GM12891 (cell line): ENCODE results near the gene RACGAP1.

Experiments used
- DNase-seq: peaks from one replicate; pipeline ENCODE4 v3.0.0; 2011; ENCODE audit warnings: low spot score; ENCODE audit not compliant: insufficient read length
- FAIRE-seq: peaks from 2 replicates; lab custom pipeline; 2011; peaks lifted over from hg19 to GRCh38; lab: Jason Lieb, UNC
- PAX5 ChIP-seq: IDR thresholded peaks from 2 replicates; pipeline ENCODE4 v1.6.1; 2011; ENCODE audit warnings: low read length, moderate library complexity, mild to moderate bottlenecking; ENCODE audit not compliant: insufficient read depth, severe bottlenecking
- POLR2A ChIP-seq: IDR thresholded peaks from 2 replicates; pipeline ENCODE4 v1.6.1; 2011; ENCODE audit warnings: low read depth, low read length, control low read depth
- POLR2AphosphoS5 ChIP-seq: IDR thresholded peaks from 2 replicates; pipeline ENCODE4 v1.6.1; 2011; ENCODE audit warnings: low read depth, low read length, control low read depth
- POU2F2 ChIP-seq: IDR thresholded peaks from 2 replicates; pipeline ENCODE4 v1.6.1; 2011; ENCODE audit warnings: low read depth, mild to moderate bottlenecking, control low read depth, low read length, moderate library complexity
- SPI1 ChIP-seq: IDR thresholded peaks from 2 replicates; pipeline ENCODE4 v1.6.1; 2011; ENCODE audit warnings: low read depth, low read length, control low read depth
- TAF1 ChIP-seq: IDR thresholded peaks from 2 replicates; pipeline ENCODE4 v1.6.1; 2011; ENCODE audit warnings: low read depth, low read length, control low read depth

Gene RACGAP1

DNA sequence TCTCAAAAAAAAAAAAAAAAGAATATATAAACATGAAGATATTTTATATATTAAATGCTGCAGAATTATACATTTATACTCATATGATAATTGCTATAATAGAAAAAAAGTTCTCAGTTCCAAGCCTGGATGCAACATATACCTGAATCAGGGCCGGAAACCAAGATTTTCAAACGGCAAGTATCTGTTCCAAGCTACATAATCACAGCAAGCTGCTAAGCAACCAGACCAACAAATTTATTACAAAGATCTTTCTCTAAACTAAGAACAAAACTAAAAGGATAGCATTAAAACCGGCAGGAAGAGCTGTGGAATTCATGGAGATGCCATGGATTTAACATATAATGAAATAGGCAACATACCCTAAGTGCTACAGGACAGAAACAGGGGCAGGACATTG lies 7.1 kb downstream of the RACGAP1 start:
- no peak for FAIRE-seq
- TF ChIP-seq TAF1 (no peak), PAX5 (no peak), POU2F2 (no peak), SPI1 (no peak), POLR2A (no peak), POLR2AphosphoS5 (no peak)
- no peak for DNase-seq

DNA sequence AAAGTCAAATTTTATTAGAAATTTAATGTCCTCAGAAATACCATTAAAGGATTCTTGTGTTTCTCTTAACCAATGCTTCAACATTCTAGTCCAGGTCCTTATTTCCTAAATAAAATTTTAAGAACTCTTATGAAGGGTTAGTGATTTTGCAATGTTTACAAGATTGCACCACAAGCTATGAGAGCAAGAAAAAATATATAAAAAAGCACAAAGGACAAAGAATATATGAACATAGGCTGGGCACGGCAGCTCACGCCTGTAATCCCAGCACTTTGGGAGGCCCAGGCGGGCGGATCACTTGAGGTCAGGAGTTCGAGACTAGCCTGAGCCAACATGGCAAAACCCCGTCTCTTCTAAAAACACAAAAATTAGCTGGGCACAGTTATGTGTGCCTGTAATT lies 7.7 kb downstream of the RACGAP1 start:
- no peak for TF ChIP-seq POLR2A
- TF ChIP-seq POLR2AphosphoS5, result no peak
- TF ChIP-seq POU2F2, result no peak
- no peak for TF ChIP-seq PAX5
- TF ChIP-seq SPI1, result no peak
- TF ChIP-seq TAF1, result no peak
- DNase-seq (no peak), FAIRE-seq (no peak)

DNA sequence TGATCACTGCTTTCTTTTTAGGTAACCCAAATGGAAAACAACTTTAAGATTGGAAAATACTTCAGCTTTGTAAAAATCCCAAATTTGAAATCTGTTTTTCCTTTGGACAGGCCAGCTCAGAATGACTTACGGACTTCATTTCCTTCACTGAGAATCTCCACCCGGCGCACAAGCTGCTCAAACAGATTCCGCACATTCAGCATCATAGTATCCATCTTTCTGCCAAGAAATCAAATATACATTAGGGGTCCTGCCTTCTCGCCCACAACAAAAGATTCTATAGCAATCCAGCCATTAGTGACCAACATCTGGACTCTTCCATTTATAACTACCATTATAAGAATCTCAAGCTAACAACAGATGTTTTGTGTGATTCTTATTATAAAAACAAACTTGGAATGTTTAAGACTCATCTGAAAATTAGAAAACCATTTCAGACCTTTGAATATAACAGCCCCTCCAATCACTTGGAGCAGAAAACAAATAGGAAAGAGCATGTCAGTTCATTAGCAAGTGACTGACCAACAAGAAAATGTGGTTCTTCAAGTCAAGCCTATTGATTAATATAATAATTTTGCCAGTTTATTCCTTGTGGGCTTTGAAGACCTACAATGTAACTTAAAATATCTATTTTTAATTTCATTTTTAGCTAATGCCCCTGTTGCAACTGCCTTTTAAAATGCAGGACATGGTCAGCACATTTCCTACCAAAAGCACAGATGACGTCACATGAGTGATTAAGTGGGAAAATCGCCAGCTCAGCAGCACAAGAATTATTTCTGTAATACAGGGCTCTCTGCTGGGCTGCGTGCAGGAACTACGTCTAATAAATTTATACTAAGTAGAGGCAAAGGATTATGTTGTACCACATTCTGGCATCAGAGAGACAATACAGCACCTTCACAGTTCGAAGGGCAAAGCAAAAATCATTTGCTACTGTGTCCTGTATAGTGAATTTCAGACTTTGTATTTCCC lies 8.5 kb downstream of the RACGAP1 start:
- DNase-seq (no peak), FAIRE-seq (no peak)
- TF ChIP-seq POU2F2 (no peak), PAX5 (no peak), SPI1 (no peak), POLR2A (no peak), POLR2AphosphoS5 (no peak), TAF1 (no peak)

DNA sequence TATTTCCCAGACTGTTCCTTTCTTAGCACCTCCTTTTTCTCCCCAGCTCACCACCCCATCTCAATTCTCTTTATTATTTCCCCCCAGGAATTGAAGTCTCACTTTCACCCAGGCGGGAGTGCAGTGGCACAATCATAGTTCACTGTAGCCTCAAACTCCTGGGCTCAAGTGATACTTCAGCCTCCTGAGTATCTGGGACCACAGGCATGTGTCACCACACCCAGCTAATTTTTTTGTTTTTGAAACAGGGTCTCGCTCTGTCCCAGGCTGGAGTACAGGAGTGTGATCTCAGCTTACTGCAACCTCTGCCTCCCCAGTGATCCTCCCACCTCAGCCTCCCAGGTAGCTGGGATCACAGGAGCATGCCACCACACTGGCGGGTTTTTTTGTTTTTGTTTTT lies 11.0 kb downstream of the RACGAP1 start:
- no peak for TF ChIP-seq POLR2AphosphoS5
- TF ChIP-seq POLR2A, result no peak
- TF ChIP-seq PAX5, result no peak
- TF ChIP-seq TAF1, result no peak
- TF ChIP-seq SPI1, result no peak
- no peak for TF ChIP-seq POU2F2
- no peak for DNase-seq
- no peak for FAIRE-seq

DNA sequence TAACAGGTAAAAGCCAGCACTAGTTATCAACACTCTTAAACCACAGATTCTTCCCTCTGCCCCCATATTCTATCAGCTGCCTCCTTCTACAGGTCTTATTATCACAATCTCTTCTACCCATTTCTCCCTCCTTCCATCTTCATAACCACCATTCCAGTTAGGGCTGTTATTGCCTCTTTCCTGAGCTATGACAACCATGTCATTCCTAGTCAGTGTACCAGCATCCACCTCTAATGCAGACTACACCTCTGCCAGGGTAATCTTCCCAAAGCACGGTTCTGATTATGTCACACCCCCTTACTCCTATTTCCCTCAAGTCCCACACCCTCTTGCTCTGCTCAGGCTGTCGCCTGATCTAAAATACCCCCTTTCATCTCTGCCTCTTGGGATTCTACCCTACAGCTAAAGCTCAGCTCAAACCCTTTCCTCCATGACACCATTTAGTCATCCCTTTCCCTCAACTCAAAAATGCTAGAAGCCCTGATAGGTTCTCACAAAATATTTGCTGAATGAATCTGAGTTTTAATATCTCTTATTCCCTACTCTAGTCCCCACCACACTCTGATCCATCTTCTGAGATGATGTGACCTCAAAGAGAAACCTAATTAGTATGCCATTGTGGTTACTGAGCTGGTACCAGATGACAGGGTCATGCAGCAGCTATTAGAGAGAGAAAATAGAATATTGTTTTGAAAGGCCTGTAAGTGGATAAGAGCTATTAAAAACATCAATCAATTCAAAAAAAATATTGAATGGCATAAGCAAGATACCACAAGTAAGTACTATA lies 11.7 kb downstream of the RACGAP1 start:
- DNase-seq (no peak), FAIRE-seq (peak; percentile 40)
- TF ChIP-seq POLR2A (no peak), TAF1 (no peak), POLR2AphosphoS5 (no peak), PAX5 (no peak), POU2F2 (no peak), SPI1 (no peak)

DNA sequence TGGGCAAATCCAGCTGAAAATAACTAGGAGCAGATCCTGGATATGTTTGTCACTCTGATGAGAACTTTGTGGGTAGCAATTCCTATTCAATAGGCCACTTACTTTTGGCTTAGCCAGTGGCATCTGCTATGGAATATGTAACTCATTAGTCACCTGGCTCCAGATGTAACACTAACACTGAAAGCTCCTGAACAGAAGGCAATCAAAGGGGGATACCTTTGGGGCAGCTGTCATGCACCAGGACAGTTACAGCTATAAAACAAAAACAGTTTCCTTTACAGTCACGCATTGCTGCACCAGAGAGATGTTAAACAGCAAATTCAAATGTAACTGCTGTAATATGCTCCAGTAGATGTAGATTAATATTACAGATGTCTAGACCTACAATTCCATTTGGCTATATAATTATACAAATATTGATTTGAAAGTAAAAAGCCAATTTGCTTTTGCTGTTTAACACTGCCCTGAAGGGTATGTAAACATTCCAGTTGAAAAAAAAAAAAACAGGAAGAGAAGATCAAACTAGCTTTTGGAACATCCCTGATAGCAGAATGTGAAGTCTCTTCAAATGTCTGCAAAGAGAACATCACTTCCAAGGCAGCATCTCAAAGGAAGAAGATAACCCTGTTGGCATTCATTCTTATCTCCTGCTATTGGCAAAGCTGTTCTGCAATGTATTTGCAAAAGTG lies 18.4 kb downstream of the RACGAP1 start:
- DNase-seq (no peak), FAIRE-seq (peak; percentile 85)
- TF ChIP-seq POU2F2, result no peak
- TF ChIP-seq PAX5, result peak; percentile 93

DNA sequence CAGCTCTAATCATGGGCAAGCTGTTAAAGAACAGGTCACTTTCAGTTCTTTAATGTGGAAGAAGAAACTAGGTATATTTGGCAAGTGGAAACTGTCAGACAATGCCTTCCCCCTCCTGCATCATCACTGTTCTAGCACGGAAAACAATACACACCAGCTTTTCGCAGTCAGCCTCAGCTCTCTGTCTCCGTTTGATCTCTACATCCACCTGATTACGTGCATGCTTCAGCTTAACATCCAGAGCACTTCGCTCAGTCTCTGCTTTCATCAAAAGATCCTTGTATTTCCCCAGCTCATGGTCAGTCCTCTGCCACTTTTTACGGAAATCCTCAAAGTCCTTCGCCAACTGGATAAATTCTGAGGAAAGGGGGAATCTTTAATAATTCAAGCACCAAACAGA lies 19.0 kb downstream of the RACGAP1 start:
- DNase-seq (no peak), FAIRE-seq (peak; percentile 93)
- TF ChIP-seq PAX5 (no peak), SPI1 (peak; percentile 27; the same call in 1 of the 2 replicates), POLR2AphosphoS5 (no peak)

DNA sequence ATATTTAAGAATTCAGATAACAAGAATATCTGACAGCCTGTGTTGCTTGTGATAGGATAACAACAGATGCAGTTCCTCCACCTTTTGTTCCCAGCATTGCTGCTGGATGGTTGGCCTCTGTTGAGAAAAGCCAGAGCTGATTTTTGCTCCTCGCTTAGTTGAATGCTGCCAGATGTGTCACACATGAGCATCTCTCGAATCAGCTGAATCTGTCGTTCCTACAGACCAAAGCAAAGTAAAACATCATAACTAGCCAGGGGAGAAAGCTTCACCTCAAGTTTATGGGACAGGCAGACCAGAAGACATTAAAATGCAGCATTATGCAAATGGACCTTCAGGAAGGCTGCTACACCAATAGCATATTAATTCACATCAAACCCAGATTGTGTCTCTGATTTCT lies 20.1 kb downstream of the RACGAP1 start:
- no peak for DNase-seq
- peak; percentile 40 for FAIRE-seq
- TF ChIP-seq TAF1 (no peak), POLR2A (no peak), POU2F2 (no peak), SPI1 (no peak), POLR2AphosphoS5 (no peak), PAX5 (no peak)

DNA sequence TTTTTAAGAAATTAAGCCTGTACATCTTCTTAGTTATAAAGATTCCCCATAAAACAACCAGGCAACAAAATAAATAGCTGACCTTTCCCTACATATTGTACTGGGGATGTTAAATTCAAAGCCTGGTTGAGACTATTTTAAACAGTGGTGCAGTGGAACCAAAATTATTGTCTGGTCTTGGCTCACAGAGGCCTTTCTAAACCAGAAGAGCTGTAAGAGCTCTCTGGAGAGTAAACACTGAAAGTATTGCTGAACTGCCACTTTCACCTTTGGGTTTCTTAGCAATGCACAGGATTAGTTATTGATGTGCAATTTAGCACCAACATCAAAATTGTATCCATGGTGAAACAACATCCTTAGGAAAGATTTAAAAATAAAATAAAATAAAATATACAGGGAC lies 20.6 kb downstream of the RACGAP1 start:
- TF ChIP-seq PAX5 (no peak), POLR2A (no peak), TAF1 (no peak), POU2F2 (no peak), POLR2AphosphoS5 (no peak), SPI1 (no peak)
- DNase-seq (no peak), FAIRE-seq (peak; percentile 31)
